Measurements from ENCODE around the gene GAPVD1.

Gene GAPVD1

DNA sequence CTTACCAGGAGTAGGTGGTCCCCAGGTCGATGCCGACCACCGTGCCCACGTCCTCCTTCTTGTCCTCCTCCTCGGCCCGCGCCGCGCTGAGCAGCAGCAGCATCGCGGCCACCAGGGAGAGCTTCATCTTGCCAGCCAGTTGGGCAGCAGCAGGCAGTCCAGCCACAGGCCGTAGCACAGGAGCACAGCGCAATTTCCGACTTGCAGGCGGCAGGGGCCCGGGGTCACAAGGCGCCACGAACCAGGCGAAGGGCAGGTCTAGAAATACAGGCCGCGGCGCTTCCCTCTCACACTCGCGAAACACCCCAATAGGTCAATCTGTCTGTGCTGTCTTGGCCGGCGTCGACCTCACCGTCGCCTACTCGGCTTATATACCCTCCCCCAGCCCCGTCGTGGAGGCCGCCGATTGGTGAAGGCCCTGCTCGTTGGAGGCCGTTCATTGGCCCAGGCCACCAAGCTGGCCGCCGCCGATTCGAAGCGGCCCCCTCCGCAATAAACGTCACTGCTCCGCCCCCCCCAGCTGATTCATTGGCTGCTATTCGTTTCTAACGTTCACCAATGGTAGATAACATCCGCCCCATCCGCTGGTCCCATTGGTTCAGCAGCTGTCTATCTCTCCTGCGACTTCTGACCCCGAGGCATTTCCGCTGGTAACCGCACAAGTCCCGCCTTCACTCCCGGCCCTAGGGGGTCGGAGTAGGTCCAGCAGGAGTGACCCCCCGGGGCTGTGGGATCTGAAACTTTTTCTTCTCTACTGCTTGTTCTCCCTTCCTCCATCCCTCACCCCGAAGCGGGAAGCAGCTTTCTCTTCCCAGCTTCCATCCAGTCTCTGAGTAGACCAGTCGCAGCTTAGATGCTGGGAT lies 20.4 kb upstream of the GAPVD1 start, which contains the start of gene HSPA5:
Gene HSPA5, minus strand, starts transcription at position 344 of the 863 bp plus-strand sequence. Its CDS starts 217 bp downstream, at position 127.
- H3K4me3 ChIP-seq (ENCODE audit: low read depth, low read length), result peak within 1 kb of the TSS; percentile 95
- in situ Hi-C loops (cut with HindIII; ENCODE audit: low sequenced_read_pairs), result no loop called here
- DNase-seq (ENCODE audit: low read depth), result peak; percentile 99
- TF ChIP-seq, protein P1, sequence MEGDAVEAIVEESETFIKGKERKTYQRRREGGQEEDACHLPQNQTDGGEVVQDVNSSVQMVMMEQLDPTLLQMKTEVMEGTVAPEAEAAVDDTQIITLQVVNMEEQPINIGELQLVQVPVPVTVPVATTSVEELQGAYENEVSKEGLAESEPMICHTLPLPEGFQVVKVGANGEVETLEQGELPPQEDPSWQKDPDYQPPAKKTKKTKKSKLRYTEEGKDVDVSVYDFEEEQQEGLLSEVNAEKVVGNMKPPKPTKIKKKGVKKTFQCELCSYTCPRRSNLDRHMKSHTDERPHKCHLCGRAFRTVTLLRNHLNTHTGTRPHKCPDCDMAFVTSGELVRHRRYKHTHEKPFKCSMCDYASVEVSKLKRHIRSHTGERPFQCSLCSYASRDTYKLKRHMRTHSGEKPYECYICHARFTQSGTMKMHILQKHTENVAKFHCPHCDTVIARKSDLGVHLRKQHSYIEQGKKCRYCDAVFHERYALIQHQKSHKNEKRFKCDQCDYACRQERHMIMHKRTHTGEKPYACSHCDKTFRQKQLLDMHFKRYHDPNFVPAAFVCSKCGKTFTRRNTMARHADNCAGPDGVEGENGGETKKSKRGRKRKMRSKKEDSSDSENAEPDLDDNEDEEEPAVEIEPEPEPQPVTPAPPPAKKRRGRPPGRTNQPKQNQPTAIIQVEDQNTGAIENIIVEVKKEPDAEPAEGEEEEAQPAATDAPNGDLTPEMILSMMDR (IDR thresholded peaks at IDR 0.05; ENCODE audit: low read depth, low read length, missing control alignments), result no peak

DNA sequence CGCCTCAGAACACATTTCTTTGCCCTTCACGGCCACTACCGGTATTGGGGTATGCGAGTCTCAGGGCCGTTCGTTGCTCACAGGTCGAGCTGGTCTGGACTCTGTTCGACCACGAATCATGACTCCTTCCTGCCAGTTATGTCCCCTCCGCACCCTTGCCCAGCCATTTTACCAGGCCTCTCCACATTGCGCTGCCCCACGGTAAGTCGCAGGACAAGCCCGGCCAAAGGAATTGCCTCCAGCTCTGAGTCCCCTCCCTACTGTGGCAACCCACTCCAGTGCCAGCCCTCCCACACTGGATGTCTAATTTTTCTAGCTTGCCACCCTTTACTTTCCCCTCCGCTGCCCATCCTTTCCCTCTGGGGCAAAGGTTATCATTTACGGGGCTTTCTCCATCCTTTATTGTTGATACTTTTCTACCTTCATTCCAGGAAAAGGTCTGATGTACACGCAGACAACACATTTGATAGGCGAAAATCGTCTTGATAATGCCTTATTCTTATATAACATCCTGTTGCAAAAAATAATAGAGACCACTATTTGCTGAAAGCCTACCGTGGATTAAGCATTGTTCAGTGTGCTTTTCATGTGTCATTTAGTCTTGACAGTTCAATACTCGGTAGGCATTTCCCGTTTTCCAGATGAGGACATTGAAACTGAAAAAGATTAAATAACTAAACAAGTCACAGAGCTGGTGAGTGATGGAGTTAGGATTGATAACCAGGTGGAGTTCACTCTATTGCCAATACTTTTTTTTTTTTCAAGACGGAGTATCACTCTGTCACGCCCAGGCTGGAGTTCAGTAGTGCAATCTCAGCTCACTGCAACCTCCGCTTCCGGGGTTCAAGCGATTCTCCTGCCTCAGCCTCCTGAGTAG lies 19.5 kb upstream of the GAPVD1 start:
- in situ Hi-C loops (cut with HindIII; ENCODE audit: low sequenced_read_pairs), result no loop called here
- TF ChIP-seq, protein P1 (IDR thresholded peaks at IDR 0.05; ENCODE audit: low read depth, low read length, missing control alignments), result no peak
- no peak for DNase-seq (ENCODE audit: low read depth)
- peak overlapping the region; percentile 95 for H3K4me3 ChIP-seq (ENCODE audit: low read depth, low read length)

DNA sequence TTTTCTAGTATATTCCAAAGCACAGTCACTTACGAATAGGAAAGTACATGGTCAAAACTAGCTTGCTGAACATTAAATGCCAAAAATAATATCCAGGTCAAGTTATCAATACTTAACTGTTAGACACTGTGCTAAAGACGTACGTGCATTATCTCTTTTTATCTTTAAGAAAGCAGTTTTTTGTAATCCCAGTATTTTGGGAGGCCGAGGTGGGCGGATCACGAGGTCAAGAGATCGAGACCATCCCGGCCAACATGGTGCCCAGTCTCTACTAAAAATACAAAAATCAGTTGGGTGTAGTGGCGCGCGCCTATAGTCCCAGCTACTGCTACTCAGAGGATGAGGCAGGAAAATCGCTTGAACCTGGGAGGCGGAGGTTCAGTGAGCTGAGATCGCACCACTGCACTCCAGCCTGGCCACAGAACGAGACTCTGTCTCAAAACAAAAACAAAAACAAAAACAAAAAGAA lies 17.8 kb upstream of the GAPVD1 start:
- TF ChIP-seq, protein P1 (IDR thresholded peaks at IDR 0.05; ENCODE audit: low read depth, low read length, missing control alignments), result no peak
- H3K4me3 ChIP-seq (ENCODE audit: low read depth, low read length), result no peak overlapping the region
- DNase-seq (ENCODE audit: low read depth), result no peak
- in situ Hi-C loops (cut with HindIII; ENCODE audit: low sequenced_read_pairs), result no loop called here

DNA sequence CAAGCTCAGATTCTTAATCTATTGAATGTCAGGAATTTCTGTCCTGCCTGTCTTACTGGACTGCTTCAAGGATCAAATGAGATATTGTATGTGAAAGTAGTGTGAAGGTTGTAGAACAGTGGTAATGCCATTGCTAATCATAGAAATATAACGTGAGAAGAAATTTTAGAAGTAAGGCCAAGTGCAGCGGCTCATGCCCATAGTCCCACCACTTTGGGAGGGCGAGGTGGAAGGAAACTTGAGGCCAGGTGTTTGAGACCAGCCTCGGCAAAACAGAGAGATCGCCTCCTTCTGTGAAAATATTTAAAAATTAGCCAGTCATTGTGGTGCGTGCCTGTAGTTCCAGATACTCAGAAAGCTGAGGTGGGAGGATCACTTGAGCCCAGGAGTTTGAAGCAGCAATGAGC lies 15.4 kb upstream of the GAPVD1 start:
- in situ Hi-C loops (cut with HindIII; ENCODE audit: low sequenced_read_pairs), result no loop called here
- no peak overlapping the region for H3K4me3 ChIP-seq (ENCODE audit: low read depth, low read length)
- TF ChIP-seq, protein P1 (IDR thresholded peaks at IDR 0.05; ENCODE audit: low read depth, low read length, missing control alignments), result no peak

DNA sequence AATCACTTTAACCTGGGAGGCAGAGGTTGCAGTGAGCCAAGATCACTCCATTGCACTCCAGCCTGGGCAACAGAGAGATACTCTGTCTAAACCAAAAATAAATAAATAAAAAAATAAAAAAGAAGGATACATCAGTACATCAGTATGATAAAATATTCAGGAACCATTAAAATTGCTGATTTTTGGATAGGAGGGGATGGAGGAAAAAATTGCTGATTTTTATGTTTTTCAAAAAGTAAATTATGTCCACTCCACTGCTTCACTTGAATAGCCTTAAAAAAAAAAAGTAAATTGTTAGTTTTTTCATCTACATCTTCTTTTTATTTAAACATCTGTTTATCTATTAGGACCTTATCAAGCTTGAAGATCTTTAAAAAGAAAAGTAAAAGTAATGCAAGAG lies 7.4 kb upstream of the GAPVD1 start:
- H3K4me3 ChIP-seq (ENCODE audit: low read depth, low read length), result no peak overlapping the region
- in situ Hi-C loops (cut with HindIII; ENCODE audit: low sequenced_read_pairs), result no loop called here
- no peak for DNase-seq (ENCODE audit: low read depth)
- TF ChIP-seq, protein P1 (IDR thresholded peaks at IDR 0.05; ENCODE audit: low read depth, low read length, missing control alignments), result no peak

More for the DNA sequence above, 15.4 kb upstream of the GAPVD1 start:
- no peak for DNase-seq (ENCODE audit: low read depth)

DNA sequence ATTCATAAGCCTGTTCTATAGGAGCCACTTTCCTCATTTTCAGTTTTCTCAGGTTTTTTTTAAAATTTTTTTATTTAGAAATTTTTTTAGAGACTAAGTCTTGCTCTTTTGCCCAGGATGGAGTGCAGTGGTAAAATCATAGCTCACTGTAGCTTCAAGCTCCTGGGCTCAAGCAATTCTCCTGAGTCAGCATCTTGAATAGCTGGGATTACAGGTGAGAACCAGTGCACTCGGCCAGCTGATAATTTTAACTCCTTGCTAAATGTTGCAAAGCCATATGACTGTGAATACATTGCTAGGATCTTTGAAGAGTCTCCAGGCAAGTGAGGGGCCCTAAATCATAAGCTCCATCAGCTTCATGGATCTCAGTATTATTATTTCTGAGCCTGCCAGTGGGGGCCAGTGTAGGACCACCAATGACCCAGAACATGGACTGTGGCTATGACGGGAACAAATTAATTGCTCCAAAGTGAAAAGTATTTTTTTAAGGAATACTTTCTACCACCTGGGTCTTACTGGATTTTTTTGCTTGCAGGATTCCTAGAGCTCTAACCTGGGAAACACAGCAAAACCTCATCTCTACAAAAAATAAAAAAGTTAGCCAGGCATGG lies 5.7 kb upstream of the GAPVD1 start:
- in situ Hi-C loops (cut with HindIII; ENCODE audit: low sequenced_read_pairs), result no loop called here
- no peak for DNase-seq (ENCODE audit: low read depth)
- TF ChIP-seq, protein P1 (IDR thresholded peaks at IDR 0.05; ENCODE audit: low read depth, low read length, missing control alignments), result peak; percentile 46
- H3K4me3 ChIP-seq (ENCODE audit: low read depth, low read length), result no peak overlapping the region

All from astrocyte of the cerebellum (primary cell).